Measurements from ENCODE around the gene CHURC1.

The CHURC1 gene

DNA sequence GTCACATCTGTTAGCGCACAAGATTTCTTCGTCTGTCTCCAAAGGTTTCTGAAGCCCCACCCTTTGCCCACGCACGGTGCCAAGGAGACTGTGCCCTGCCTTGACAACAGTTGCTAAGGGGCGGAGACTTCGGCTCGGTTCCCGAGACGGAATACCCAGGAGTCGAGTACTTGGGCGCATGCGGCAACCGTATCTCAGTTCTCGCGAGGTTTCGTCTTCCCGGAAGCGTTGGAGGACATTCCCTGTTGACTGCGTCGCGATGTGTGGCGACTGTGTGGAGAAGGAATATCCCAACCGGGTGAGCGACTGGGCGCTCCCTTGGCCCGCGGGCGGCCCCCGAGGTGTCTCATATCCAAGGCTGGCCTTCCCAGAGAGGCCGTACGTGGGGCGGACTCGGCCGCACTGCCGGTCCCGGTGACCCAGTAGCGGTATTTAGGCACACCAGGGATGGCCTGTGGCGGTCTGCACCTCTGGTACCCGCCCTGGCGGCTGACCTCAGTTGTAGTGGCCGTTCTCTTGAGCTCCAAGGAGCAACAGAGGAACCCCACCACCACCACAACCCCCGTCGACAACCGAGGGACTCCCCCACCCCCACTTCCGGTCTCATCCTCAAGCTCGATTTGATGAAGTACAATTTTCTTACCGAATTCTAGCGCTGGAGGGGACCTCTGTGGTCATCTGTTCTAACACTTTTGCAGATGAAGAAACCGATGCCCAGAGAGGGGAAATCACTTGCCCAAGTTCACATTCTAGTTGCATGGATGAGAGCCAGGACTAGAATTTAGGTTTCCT lies at the start of gene CHURC1:
Gene CHURC1, plus strand, starts transcription at position 219 of the 792 bp plus-strand sequence. Its CDS starts 41 bp downstream, at position 260.
- DNase-seq (ENCODE audit: low read depth, low spot score) = peak; percentile 91

DNA sequence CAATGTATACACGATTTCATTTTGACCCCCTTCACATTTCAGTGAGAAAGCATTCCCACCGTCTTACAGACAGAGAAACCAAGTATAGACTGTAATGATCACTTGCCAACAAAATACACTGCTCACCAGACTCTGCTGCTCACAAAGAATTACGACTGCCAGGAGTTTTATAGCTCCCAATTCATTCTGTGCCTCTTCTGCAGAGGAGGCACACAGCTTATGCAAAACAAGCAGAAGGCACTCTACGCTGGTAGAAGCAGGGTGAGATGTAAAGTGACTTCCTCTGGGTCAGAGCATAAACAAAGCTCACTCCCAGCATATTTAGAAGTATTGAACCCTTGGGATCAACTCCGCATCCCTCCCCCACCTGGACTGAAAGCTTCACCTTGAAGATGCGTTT lies 49.1 kb upstream of the CHURC1 start:
- DNase-seq (ENCODE audit: low read depth, low spot score) = no peak

GRCh38 chr14:64865992-64866391 lies 48.3 kb upstream of the CHURC1 start:
- DNase-seq (ENCODE audit: low read depth, low spot score) = no peak

DNA sequence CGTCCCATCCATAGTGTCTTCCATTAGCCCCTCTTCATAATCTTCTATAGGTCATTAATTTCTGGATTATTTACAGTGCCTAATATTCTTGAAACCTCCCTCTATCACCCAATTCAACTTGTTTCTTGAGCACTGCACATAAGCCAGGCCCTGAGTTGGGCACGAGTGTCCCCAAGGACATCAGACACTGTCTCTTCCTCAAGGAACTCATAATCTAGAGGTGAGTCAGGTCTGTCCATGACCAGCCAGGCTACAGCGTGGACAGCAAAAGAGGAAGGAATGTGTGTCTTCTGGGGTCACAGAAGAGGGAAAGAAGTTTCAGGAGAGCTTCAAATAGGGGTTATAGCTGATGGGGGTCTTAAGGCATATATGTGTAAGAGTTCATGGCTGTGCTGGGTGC lies 47.1 kb upstream of the CHURC1 start:
- DNase-seq (ENCODE audit: low read depth, low spot score) = no peak

DNA sequence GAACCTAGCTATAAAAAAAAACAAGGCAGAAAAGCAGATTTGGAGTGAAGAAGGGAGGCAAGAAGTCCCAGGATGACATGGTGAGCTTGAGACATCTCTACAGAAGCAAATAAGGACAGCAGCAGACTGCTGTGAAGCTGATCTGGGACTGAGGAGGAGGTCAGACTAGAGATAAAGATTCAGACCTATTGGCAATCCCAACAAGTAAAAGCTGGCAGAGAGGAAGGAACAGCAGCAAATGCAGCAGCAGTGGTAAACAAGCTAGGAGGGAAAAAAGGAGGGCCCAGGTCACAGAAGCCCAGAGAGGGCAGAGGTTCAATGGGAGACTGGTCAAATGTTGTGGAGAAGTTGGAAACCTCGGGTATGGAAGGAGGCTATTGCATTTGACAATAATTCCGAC lies 45.9 kb upstream of the CHURC1 start:
- no peak for DNase-seq (ENCODE audit: low read depth, low spot score)

- no peak for DNase-seq (ENCODE audit: low read depth, low spot score)
Observed at GRCh38 chr14:64868841-64869240, 45.4 kb upstream of the CHURC1 start.

DNA sequence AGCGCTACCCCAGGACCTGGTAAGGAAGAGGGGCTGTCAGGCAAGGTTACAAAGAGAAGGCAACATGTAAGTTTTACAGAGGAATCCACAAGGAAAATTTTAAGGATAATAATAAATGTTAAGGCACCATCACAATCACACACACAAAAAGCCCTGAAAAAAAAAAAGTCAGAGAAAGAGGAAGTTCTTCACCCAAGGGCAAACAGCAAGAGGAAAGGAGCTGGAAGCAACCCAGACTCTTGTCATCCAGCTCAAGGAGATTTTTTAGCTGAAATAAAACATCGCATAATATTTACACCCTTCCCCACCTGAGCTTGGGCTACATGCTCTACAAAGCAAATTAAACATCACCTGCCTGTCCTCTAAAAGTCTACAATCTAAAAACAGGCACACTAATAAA lies 44.1 kb upstream of the CHURC1 start:
- DNase-seq (ENCODE audit: low read depth, low spot score) = no peak

DNA sequence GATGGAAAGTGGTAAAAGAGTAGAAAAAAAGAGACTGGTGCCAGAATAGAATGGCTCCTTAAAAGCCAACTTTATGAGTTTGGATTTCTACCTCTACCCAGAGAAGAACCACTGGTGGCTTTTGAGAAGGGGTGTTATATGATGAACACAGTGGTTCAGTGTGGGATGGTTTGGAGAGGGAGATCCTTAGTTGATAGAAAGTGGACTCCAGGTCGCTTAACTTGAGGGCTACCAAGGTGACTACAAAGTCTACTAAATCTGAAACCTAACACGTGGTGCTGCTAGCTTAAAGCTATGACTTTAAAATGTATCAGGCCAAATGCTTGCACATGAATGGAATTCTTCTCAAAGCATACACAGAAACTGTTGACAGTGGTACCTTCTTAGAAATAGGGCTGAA lies 42.9 kb upstream of the CHURC1 start:
- no peak for DNase-seq (ENCODE audit: low read depth, low spot score)

- DNase-seq (ENCODE audit: low read depth, low spot score) = no peak
Observed at GRCh38 chr14:64873506-64874219, 40.6 kb upstream of the CHURC1 start.

DNA sequence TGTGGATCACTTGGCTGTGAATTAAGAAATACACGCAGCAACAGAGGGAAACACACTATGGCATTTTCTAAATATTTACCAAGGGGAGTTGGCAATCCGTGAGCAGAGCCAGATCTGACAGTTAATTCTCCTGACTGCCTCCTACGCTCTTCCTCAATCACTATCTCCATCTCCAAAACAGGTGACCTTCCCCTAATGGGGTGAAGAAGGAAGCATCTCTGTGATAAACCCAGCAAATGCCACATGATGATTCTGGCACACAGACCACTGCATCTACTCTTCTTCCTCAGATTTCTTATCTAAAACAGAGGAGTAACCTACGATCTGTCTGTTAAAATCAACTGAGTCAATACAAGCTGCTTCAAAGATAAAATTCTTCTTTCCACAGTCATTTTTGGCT lies 38.9 kb upstream of the CHURC1 start:
- DNase-seq (ENCODE audit: low read depth, low spot score) = no peak

DNA sequence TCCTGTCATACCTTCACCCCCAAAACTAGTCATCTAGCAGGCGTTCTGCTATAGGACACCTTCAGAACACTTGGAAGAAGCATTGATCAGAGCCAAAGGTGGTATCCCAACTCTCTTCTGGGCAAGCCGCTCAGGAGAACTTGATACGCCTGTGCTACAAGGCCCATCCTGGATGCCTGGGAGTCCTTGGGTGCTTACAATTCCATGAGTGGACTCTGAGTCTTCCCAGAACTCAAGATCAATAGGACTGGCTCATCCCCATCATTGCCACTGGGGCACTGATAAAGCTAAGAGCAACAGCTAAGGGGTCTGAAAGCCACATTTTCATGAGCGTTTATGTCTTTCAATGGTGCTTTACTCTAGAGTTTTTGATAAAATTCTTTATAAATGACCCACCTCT lies 36.4 kb upstream of the CHURC1 start:
- DNase-seq (ENCODE audit: low read depth, low spot score) = no peak

GRCh38 chr14:64878837-64879634 lies 35.2 kb upstream of the CHURC1 start:
- DNase-seq (ENCODE audit: low read depth, low spot score) = no peak

GRCh38 chr14:64879635-64880220 lies 34.5 kb upstream of the CHURC1 start, which contains the start of gene SPTB:
SPTB (minus strand) TSS chr14:64879907; CDS start chr14:64823094, 56,813 bp downstream.
- DNase-seq (ENCODE audit: low read depth, low spot score) = no peak

GRCh38 chr14:64880221-64881121 lies 33.8 kb upstream of the CHURC1 start:
- no peak for DNase-seq (ENCODE audit: low read depth, low spot score)

GRCh38 chr14:64885559-64885958 lies 28.7 kb upstream of the CHURC1 start:
- DNase-seq (ENCODE audit: low read depth, low spot score) = no peak

GRCh38 chr14:64889352-64889751 lies 24.9 kb upstream of the CHURC1 start:
- DNase-seq (ENCODE audit: low read depth, low spot score) = no peak

- DNase-seq (ENCODE audit: low read depth, low spot score) = no peak
Observed at GRCh38 chr14:64891173-64891838, 22.9 kb upstream of the CHURC1 start.

DNA sequence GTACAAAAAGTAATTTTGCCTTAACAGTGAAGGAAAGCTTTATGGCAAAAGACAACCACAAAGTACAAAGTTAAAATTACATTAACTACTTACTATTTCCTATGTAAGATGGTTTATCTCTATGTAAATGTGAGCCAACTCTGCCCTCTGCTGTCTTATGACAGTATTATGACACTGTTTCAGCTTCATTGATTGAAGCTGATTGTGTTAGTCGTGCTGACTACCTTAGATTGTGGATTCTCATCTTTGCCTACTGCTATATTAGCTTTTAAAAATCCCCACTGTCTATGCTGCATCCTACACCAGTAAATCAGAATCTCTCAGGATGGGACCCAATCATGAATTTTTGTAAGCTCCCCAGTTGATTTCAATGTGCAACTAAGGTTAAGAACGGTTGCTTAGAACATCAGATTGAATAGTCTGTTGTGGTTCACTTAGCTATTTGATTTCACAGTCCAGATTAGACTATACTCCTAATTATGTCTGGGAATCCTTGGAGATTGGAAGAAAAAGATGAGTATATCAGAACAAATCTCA lies 22.3 kb upstream of the CHURC1 start:
- peak; percentile 46 for DNase-seq (ENCODE audit: low read depth, low spot score)

DNA sequence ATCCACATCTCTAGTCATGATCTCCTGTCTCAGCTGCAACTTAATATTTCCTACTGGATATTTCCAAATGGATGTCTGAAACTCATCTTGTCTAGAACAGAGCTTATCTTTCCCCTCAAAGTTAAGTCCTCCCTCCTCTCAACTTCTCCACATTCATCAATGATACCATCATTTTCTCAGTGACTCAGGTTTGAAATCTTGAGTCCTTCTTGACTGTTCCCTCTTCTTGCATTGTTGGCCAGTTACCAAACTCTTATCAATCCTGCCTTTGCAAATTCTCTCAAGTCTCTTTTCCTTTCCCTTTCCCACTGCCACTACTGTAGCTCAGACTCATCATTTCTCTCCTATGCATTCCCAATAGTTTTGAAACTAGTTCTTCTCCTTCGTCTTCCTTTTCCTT lies 14.3 kb upstream of the CHURC1 start:
- no peak for DNase-seq (ENCODE audit: low read depth, low spot score)

DNA sequence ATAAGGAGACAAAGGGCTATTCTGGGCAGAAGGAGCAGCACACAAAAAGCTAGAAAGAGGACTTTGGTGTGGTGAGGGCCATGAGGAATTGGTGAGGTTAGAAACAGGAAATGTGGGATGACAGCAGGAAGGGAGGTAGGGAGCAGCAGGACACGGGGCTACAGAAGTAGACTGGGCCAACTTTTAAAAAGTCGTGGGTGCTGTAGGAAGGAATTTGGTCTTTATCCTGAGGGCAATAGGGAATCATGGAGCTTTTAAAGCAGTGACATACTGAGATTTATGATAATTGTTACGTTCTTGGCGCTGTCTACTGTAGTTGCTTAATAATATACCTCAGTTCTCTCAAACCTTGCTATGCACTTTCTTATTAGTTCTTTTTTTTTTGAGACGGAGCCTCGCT lies 8.2 kb upstream of the CHURC1 start:
- DNase-seq (ENCODE audit: low read depth, low spot score) = no peak

Measured in smooth muscle cell of the brain vasculature (primary cell).